ENCODE results near the gene SLC25A18. TPM values are rescaled to one million over a fixed set of nuclear protein-coding genes. Genes with fewer than 3 reads are reported as not detected.

SLC25A18 gene
- total and polyA plus RNA-seq, 10 of the 15 experiments (the other 5 are each of a cell fraction or from before 2014, with no cell fraction given) = 0.03 to 0.09 TPM; not detected in 8

DNA sequence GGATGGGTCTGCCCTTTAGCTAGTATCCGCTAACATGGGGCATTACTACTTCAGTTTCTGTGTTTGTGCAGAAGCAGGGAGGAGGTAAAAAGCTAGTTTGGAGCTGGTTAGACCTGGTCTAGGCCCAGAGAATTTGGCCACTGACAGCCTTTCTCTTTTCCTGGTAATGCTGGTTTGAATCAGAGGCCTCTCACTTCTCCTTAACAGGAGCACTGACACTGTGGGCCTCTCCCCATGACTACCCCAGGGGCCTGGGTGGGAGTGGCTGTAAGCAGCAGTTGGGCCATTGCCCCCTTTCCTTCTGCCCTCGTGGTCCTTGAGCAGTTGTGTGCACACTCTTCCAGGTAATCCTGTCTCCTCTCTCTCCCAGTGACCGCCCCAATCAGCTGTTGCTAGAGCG, 8.5 kb upstream of the SLC25A18 start (continued):
- TF ChIP-seq EZH2 (IDR thresholded peaks at IDR 0.05; ENCODE audit: borderline replicate concordance, control insufficient read depth, low read depth, low read length) (no peak), GATAD2B (conservative IDR thresholded peaks at IDR 0.05; ENCODE audit: low read depth) (no peak), IKZF2 (IDR thresholded peaks at IDR 0.05) (no peak), CEBPB (IDR thresholded peaks at IDR 0.05; ENCODE audit: borderline replicate concordance in 1 of 2, low read depth in 2 of 2, low read length in 2 of 2) (no peak), NR2C1 (IDR thresholded peaks at IDR 0.05) (no peak), TCF7 (IDR thresholded peaks at IDR 0.05; ENCODE audit: borderline replicate concordance) (no peak), ZSCAN29 (IDR thresholded peaks at IDR 0.05) (no peak), NFYB (IDR thresholded peaks at IDR 0.05; ENCODE audit: insufficient read depth, low read depth, low read length) (no peak)
- TF ChIP-seq, protein P1, sequence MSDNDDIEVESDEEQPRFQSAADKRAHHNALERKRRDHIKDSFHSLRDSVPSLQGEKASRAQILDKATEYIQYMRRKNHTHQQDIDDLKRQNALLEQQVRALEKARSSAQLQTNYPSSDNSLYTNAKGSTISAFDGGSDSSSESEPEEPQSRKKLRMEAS (IDR thresholded peaks at IDR 0.05; ENCODE audit: low read depth, low read length) = no peak
- TF ChIP-seq, protein P2, sequence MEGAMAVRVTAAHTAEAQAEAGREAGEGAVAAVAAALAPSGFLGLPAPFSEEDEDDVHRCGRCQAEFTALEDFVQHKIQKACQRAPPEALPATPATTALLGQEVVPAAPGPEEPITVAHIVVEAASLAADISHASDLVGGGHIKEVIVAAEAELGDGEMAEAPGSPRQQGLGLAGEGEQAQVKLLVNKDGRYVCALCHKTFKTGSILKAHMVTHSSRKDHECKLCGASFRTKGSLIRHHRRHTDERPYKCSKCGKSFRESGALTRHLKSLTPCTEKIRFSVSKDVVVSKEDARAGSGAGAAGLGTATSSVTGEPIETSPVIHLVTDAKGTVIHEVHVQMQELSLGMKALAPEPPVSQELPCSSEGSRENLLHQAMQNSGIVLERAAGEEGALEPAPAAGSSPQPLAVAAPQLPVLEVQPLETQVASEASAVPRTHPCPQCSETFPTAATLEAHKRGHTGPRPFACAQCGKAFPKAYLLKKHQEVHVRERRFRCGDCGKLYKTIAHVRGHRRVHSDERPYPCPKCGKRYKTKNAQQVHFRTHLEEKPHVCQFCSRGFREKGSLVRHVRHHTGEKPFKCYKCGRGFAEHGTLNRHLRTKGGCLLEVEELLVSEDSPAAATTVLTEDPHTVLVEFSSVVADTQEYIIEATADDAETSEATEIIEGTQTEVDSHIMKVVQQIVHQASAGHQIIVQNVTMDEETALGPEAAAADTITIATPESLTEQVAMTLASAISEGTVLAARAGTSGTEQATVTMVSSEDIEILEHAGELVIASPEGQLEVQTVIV (IDR thresholded peaks at IDR 0.05; ENCODE audit: borderline replicate concordance, partially characterized antibody) = no peak
